HepG2 (cell line): ENCODE results near the gene NAIP.
"Not testable (repeated sequence)": the region's sequence is repeated elsewhere in the genome, so short reads cannot be mapped to it uniquely, and the experiment has no call there.

Experiments used
- CREM ChIP-seq, 2 experiments: sonication (generic) in 1 of 2; formaldehyde crosslinking in 1 of 2; IDR thresholded peaks; 2 replicates each; pipeline versions ENCODE4 v1.4.0 to v1.6.1; 2016 to 2020; ENCODE audit warnings: antibody characterized with exemption in 1 of 2, mild to moderate bottlenecking in 1 of 2, missing genetic modification reagents in 1 of 2
- HDAC6 ChIP-seq: fragments of 200-600 bp; sonication (generic); IDR thresholded peaks from 2 replicates; pipeline ENCODE4 v1.7.0; 2017; ENCODE audit warnings: mild to moderate bottlenecking, antibody characterized with exemption, low read length, low read depth
- RNF2 ChIP-seq: fragments of 450-650 bp; conservative IDR thresholded peaks from 2 replicates; pipeline ENCODE4 v1.6.1; 2016; ENCODE audit warnings: low read depth
- TCF12 ChIP-seq, 2 experiments: fragments of 450-650 bp in 1 of 2; sonication (generic) in 1 of 2; formaldehyde crosslinking in 1 of 2; IDR thresholded peaks; 2 replicates each; pipeline versions ENCODE4 v1.6.1 to v1.8.0; 2017 to 2022; ENCODE audit warnings: antibody characterized with exemption in 1 of 2, mild to moderate bottlenecking in 1 of 2, missing genetic modification reagents in 1 of 2, moderate library complexity in 1 of 2

DNA sequence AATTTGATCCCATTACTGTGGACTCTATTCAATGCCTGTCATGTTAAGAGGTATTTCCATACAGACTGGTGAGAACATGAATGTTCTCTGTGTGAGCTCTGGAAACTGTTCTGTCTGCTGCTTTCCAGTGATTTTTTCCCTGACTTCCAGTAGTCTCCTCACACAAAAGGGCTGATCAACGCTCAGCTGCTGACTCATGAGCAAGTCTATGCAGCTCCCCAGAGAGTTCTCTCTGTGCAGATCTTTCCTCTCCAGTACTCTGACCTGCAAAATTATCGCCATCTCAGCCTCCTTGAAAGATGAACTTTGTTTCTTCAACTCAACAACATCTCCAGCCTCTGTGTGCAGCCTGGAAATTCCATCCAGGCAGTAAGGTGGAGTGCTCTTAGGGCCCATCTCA is 19.0 kb upstream of the NAIP start:
- not testable (repeated sequence) for TF ChIP-seq RNF2; TCF12 (IDR thresholded peaks at IDR 0.05); TCF12 (CRISPR knock-in tag; IDR thresholded peaks at IDR 0.05); CREM (IDR thresholded peaks at IDR 0.05); CREM (CRISPR knock-in tag; IDR thresholded peaks at IDR 0.05); HDAC6
